Measurements from ENCODE around the gene TTLL1. TPM values are rescaled to one million over a fixed set of nuclear protein-coding genes. Genes with fewer than 3 reads are reported as not detected.
A peak's percentile ranks its signal among the peaks of the same experiment; 100 is the strongest.

The TTLL1 gene
- total and polyA plus RNA-seq, 9 of the 15 experiments (the other 6 are each of a cell fraction or from before 2014, with no cell fraction given) = 0.06 to 0.85 (median 0.17) TPM

DNA sequence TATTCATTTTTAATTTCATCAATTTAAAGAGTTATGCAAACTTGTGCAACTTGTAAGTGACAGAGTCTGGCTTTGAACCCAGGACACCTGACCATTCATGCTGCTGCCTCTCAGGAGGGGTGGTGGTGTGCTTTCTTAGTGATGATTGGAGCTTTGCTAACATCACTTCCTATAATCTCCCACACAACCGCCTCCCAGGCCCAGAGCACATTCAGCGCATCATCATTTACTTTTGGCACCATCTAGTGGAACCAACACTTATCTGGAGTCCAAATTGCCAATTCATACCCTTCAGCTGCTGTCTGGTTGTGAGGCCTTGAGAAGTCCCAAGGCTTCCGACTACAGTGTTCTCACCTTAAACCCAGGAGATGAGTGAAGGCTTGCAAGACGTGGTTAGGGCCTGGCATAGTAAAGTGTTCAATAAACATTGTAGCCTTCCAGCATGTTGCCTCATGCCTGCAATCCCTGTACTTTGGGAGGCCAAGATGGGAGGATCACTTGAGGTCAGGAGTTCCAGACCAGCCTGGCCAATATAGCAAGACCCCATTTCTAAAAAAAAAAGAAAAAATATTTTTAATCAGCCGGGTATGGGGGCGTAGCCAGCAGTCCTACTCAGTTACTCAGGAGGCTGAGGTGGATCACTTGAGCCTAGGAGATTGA is 1.1 kb upstream of the TTLL1 start (continued):
- TF ChIP-seq, protein P1, sequence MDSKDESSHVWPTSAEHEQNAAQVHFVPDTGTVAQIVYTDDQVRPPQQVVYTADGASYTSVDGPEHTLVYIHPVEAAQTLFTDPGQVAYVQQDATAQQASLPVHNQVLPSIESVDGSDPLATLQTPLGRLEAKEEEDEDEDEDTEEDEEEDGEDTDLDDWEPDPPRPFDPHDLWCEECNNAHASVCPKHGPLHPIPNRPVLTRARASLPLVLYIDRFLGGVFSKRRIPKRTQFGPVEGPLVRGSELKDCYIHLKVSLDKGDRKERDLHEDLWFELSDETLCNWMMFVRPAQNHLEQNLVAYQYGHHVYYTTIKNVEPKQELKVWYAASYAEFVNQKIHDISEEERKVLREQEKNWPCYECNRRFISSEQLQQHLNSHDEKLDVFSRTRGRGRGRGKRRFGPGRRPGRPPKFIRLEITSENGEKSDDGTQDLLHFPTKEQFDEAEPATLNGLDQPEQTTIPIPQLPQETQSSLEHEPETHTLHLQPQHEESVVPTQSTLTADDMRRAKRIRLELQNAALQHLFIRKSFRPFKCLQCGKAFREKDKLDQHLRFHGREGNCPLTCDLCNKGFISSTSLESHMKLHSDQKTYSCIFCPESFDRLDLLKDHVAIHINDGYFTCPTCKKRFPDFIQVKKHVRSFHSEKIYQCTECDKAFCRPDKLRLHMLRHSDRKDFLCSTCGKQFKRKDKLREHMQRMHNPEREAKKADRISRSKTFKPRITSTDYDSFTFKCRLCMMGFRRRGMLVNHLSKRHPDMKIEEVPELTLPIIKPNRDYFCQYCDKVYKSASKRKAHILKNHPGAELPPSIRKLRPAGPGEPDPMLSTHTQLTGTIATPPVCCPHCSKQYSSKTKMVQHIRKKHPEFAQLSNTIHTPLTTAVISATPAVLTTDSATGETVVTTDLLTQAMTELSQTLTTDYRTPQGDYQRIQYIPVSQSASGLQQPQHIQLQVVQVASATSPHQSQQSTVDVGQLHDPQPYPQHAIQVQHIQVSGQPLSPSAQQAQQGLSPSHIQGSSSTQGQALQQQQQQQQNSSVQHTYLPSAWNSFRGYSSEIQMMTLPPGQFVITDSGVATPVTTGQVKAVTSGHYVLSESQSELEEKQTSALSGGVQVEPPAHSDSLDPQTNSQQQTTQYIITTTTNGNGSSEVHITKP (IDR thresholded peaks at IDR 0.05; ENCODE audit: partially characterized antibody) = no peak
- TF ChIP-seq, protein P2, sequence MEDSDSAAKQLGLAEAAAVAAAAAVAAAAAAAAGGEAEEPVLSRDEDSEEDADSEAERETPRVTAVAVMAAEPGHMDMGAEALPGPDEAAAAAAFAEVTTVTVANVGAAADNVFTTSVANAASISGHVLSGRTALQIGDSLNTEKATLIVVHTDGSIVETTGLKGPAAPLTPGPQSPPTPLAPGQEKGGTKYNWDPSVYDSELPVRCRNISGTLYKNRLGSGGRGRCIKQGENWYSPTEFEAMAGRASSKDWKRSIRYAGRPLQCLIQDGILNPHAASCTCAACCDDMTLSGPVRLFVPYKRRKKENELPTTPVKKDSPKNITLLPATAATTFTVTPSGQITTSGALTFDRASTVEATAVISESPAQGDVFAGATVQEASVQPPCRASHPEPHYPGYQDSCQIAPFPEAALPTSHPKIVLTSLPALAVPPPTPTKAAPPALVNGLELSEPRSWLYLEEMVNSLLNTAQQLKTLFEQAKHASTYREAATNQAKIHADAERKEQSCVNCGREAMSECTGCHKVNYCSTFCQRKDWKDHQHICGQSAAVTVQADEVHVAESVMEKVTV (CRISPR knock-in tag; IDR thresholded peaks at IDR 0.05) = peak; percentile 47; the same call in 1 of the 2 replicates
- TF ChIP-seq ADNP (tag; IDR thresholded peaks at IDR 0.05) (0 out of 2 replicates have a peak, but pooled peaks have one; percentile 21), SMC3 (conservative IDR thresholded peaks at IDR 0.05; ENCODE audit: insufficient read depth, low read depth, low read length) (0 out of 2 replicates have a peak, but pooled peaks have one; percentile 40), SMARCC2 (IDR thresholded peaks at IDR 0.05; ENCODE audit: low read depth) (no peak), KDM1A (IDR thresholded peaks at IDR 0.05) (peak; percentile 26 to 34; a peak in 1 of 4 replicates), ZNF586 (CRISPR knock-in tag; conservative IDR thresholded peaks at IDR 0.05) (no peak), NR2C1 (IDR thresholded peaks at IDR 0.05) (no peak), NR2C1 (tag; IDR thresholded peaks at IDR 0.05) (no peak), MCM7 (IDR thresholded peaks at IDR 0.05) (no peak), RAD51 (IDR thresholded peaks at IDR 0.05; ENCODE audit: borderline replicate concordance, low read depth) (no peak), SAFB2 (IDR thresholded peaks at IDR 0.05; ENCODE audit: borderline replicate concordance, low read depth, low read length, severe bottlenecking) (no peak)
- TF ChIP-seq, protein P3, sequence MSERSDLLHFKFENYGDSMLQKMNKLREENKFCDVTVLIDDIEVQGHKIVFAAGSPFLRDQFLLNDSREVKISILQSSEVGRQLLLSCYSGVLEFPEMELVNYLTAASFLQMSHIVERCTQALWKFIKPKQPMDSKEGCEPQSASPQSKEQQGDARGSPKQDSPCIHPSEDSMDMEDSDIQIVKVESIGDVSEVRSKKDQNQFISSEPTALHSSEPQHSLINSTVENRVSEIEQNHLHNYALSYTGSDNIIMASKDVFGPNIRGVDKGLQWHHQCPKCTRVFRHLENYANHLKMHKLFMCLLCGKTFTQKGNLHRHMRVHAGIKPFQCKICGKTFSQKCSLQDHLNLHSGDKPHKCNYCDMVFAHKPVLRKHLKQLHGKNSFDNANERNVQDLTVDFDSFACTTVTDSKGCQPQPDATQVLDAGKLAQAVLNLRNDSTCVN (CRISPR knock-in tag; IDR thresholded peaks at IDR 0.05) = no peak
- TF ChIP-seq, protein P4, sequence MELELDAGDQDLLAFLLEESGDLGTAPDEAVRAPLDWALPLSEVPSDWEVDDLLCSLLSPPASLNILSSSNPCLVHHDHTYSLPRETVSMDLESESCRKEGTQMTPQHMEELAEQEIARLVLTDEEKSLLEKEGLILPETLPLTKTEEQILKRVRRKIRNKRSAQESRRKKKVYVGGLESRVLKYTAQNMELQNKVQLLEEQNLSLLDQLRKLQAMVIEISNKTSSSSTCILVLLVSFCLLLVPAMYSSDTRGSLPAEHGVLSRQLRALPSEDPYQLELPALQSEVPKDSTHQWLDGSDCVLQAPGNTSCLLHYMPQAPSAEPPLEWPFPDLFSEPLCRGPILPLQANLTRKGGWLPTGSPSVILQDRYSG (tag; conservative IDR thresholded peaks at IDR 0.05; ENCODE audit: low read depth) = no peak
- TF ChIP-seq, protein P5, sequence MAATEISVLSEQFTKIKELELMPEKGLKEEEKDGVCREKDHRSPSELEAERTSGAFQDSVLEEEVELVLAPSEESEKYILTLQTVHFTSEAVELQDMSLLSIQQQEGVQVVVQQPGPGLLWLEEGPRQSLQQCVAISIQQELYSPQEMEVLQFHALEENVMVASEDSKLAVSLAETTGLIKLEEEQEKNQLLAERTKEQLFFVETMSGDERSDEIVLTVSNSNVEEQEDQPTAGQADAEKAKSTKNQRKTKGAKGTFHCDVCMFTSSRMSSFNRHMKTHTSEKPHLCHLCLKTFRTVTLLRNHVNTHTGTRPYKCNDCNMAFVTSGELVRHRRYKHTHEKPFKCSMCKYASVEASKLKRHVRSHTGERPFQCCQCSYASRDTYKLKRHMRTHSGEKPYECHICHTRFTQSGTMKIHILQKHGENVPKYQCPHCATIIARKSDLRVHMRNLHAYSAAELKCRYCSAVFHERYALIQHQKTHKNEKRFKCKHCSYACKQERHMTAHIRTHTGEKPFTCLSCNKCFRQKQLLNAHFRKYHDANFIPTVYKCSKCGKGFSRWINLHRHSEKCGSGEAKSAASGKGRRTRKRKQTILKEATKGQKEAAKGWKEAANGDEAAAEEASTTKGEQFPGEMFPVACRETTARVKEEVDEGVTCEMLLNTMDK (IDR thresholded peaks at IDR 0.05; ENCODE audit: borderline replicate concordance, insufficient read depth, low read depth, low read length, poor library complexity, severe bottlenecking) = no peak
- TF ChIP-seq, protein P6, sequence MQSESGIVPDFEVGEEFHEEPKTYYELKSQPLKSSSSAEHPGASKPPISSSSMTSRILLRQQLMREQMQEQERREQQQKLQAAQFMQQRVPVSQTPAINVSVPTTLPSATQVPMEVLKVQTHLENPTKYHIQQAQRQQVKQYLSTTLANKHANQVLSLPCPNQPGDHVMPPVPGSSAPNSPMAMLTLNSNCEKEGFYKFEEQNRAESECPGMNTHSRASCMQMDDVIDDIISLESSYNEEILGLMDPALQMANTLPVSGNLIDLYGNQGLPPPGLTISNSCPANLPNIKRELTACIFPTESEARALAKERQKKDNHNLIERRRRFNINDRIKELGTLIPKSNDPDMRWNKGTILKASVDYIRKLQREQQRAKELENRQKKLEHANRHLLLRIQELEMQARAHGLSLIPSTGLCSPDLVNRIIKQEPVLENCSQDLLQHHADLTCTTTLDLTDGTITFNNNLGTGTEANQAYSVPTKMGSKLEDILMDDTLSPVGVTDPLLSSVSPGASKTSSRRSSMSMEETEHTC (IDR thresholded peaks at IDR 0.05) = no peak

All from K562 (cell line).